Measurements from ENCODE around the gene FOXO1. TPM values are rescaled to one million over a fixed set of nuclear protein-coding genes. Genes with fewer than 3 reads are reported as not detected.

The FOXO1 gene
- total RNA-seq, 1 donor from 2014 or later = 10.4 TPM

GRCh38 chr13:40609972-40610726, 56.3 kb downstream of the FOXO1 start:
- no peak overlapping the region for H3K9ac ChIP-seq (ENCODE audit: low read length)
- H3K27ac ChIP-seq (ENCODE audit: low read depth, low read length) = no peak overlapping the region
- no peak overlapping the region for H3K4me3 Mint-ChIP-seq (ENCODE audit: unreplicated experiment)
- no peak overlapping the region for H3K4me3 ChIP-seq (ENCODE audit: insufficient read depth, low read depth, low read length)
- TF ChIP-seq CTCF (IDR thresholded peaks at IDR 0.05; ENCODE audit: insufficient read depth, low read depth, low read length) (no peak), EZH2 (IDR thresholded peaks at IDR 0.05; ENCODE audit: insufficient read depth, low read length) (no peak)
- H3K36me3 Mint-ChIP-seq (ENCODE audit: low read depth, unreplicated experiment) = peaks cover 10% of the 10 kb centered on the region
- H3K4me1 Mint-ChIP-seq (ENCODE audit: low read depth, unreplicated experiment) = no peaks in the 10 kb centered on the region
- peaks cover 4% of the 10 kb centered on the region for H4K20me1 ChIP-seq (ENCODE audit: insufficient read depth, low read length)
- no peak overlapping the region for H2AFZ ChIP-seq (ENCODE audit: low read depth, low read length)
- peak; percentile 9 for DNase-seq (ENCODE audit: low read depth)
- peaks cover 4% of the 10 kb centered on the region for H3K9me3 Mint-ChIP-seq (ENCODE audit: unreplicated experiment)
- peaks cover 12% of the 10 kb centered on the region for H3K79me2 ChIP-seq (ENCODE audit: insufficient read depth, low read length)
- H3K9me3 ChIP-seq (ENCODE audit: insufficient read depth, low read depth, low read length) = no peaks in the 10 kb centered on the region
- H3K36me3 ChIP-seq (ENCODE audit: insufficient read depth, low read length) = no peaks in the 10 kb centered on the region
- FAIRE-seq = no peak
- H3K4me2 ChIP-seq (ENCODE audit: low read length) = no peak overlapping the region
- peaks cover 10% of the 10 kb centered on the region for H3K4me1 ChIP-seq (ENCODE audit: insufficient read depth, low read length)
- H3K27me3 ChIP-seq (ENCODE audit: insufficient read depth, low read length) = no peaks in the 10 kb centered on the region
- H3K27me3 Mint-ChIP-seq (ENCODE audit: low read depth, unreplicated experiment) = no peaks in the 10 kb centered on the region
- H3K27ac Mint-ChIP-seq (ENCODE audit: unreplicated experiment) = no peak overlapping the region

GRCh38 chr13:40608308-40608707, 58.1 kb downstream of the FOXO1 start:
- Histone ChIP-seq H3K4me2 (ENCODE audit: low read length) (no peak overlapping the region), H3K4me1 (ENCODE audit: insufficient read depth, low read length) (peaks cover 10% of the 10 kb centered on the region), H3K9me3 (ENCODE audit: insufficient read depth, low read depth, low read length) (no peaks in the 10 kb centered on the region), H2AFZ (ENCODE audit: low read depth, low read length) (no peak overlapping the region), H3K9ac (ENCODE audit: low read length) (no peak overlapping the region), H3K79me2 (ENCODE audit: insufficient read depth, low read length) (peaks cover 12% of the 10 kb centered on the region), H3K27ac (ENCODE audit: low read depth, low read length) (no peak overlapping the region), H4K20me1 (ENCODE audit: insufficient read depth, low read length) (peaks cover 4% of the 10 kb centered on the region), H3K36me3 (ENCODE audit: insufficient read depth, low read length) (no peaks in the 10 kb centered on the region), H3K27me3 (ENCODE audit: insufficient read depth, low read length) (no peaks in the 10 kb centered on the region), H3K4me3 (ENCODE audit: insufficient read depth, low read depth, low read length) (no peak overlapping the region)
- H3K27ac Mint-ChIP-seq (ENCODE audit: unreplicated experiment) = no peak overlapping the region
- TF ChIP-seq CTCF (IDR thresholded peaks at IDR 0.05; ENCODE audit: insufficient read depth, low read depth, low read length) (no peak), EZH2 (IDR thresholded peaks at IDR 0.05; ENCODE audit: insufficient read depth, low read length) (no peak)
- FAIRE-seq (no peak), DNase-seq (ENCODE audit: low read depth) (no peak)
- H3K36me3 Mint-ChIP-seq (ENCODE audit: low read depth, unreplicated experiment) = peaks cover 4% of the 10 kb centered on the region
- H3K4me3 Mint-ChIP-seq (ENCODE audit: unreplicated experiment) = no peak overlapping the region
- no peaks in the 10 kb centered on the region for H3K27me3 Mint-ChIP-seq (ENCODE audit: low read depth, unreplicated experiment)
- H3K4me1 Mint-ChIP-seq (ENCODE audit: low read depth, unreplicated experiment) = no peaks in the 10 kb centered on the region
- H3K9me3 Mint-ChIP-seq (ENCODE audit: unreplicated experiment) = peaks cover 4% of the 10 kb centered on the region

GRCh38 chr13:40605573-40605972, 60.9 kb downstream of the FOXO1 start:
- H3K4me3 Mint-ChIP-seq (ENCODE audit: unreplicated experiment) = no peak overlapping the region

More at GRCh38 chr13:40605573-40605972, 60.9 kb downstream of the FOXO1 start:
- Histone ChIP-seq H3K9me3 (ENCODE audit: insufficient read depth, low read depth, low read length) (no peaks in the 10 kb centered on the region), H3K4me1 (ENCODE audit: insufficient read depth, low read length) (peaks cover 6% of the 10 kb centered on the region), H3K4me2 (ENCODE audit: low read length) (no peak overlapping the region), H3K36me3 (ENCODE audit: insufficient read depth, low read length) (no peaks in the 10 kb centered on the region), H3K27me3 (ENCODE audit: insufficient read depth, low read length) (no peaks in the 10 kb centered on the region), H3K27ac (ENCODE audit: low read depth, low read length) (no peak overlapping the region), H3K4me3 (ENCODE audit: insufficient read depth, low read depth, low read length) (no peak overlapping the region), H3K79me2 (ENCODE audit: insufficient read depth, low read length) (peaks cover 3% of the 10 kb centered on the region), H4K20me1 (ENCODE audit: insufficient read depth, low read length) (peaks cover 4% of the 10 kb centered on the region), H2AFZ (ENCODE audit: low read depth, low read length) (no peak overlapping the region), H3K9ac (ENCODE audit: low read length) (no peak overlapping the region)
- peaks cover 4% of the 10 kb centered on the region for H3K9me3 Mint-ChIP-seq (ENCODE audit: unreplicated experiment)
- no peaks in the 10 kb centered on the region for H3K27me3 Mint-ChIP-seq (ENCODE audit: low read depth, unreplicated experiment)
- peaks cover 2% of the 10 kb centered on the region for H3K36me3 Mint-ChIP-seq (ENCODE audit: low read depth, unreplicated experiment)
- H3K4me1 Mint-ChIP-seq (ENCODE audit: low read depth, unreplicated experiment) = no peaks in the 10 kb centered on the region
- no peak overlapping the region for H3K27ac Mint-ChIP-seq (ENCODE audit: unreplicated experiment)
- no peak for TF ChIP-seq EZH2 (IDR thresholded peaks at IDR 0.05; ENCODE audit: insufficient read depth, low read length)
- no peak for TF ChIP-seq CTCF (IDR thresholded peaks at IDR 0.05; ENCODE audit: insufficient read depth, low read depth, low read length)
- DNase-seq (ENCODE audit: low read depth) = no peak
- FAIRE-seq = no peak

Measured in astrocyte (in vitro differentiated cells and primary cell).